HepG2 (cell line): ENCODE data around the gene FOXN3. TPM values are rescaled to one million over a fixed set of nuclear protein-coding genes. Genes with fewer than 3 reads are reported as not detected.
A peak's percentile ranks its signal among the peaks of the same experiment; 100 is the strongest.

ENCODE experiments used
- ATAC-seq: fragments of 200-7000 bp; cut with Tn5 transposase; 3 replicates; pipeline ENCODE4 v1.9.1; 2020; ENCODE audit warnings: mild to moderate bottlenecking, moderate library complexity
- BruUV-seq: library from RNA; stranded (reverse); fragments of 400-500 nt; replicated peaks from 2 replicates; lab custom pipeline; 2021; lab: Mats Ljungman, UMichigan
- CTCF ChIA-PET: fragments of 300-600 bp; formaldehyde crosslinking; extraction: SDS; loops from one replicate; lab custom pipeline; 2021; ENCODE audit warnings: low total read pairs, inconsistent platforms, low intra/inter-chr PET ratio; lab: Yijun Ruan, JAX
- POLR2A ChIA-PET: fragments of 350-600 bp; sonication (Branson Sonifier 250); formaldehyde crosslinking; loops from one replicate; lab custom pipeline; 2020; ENCODE audit warnings: antibody characterized with exemption, inconsistent platforms; lab: Yijun Ruan, JAX
- DNase-seq: peaks from one replicate; pipeline ENCODE4 v3.0.0-alpha.2; 2015; ENCODE audit warnings: low spot score
- FAIRE-seq: peaks from 3 replicates; lab custom pipeline; 2011; peaks lifted over from hg19 to GRCh38; lab: Jason Lieb, UNC
- H2AFZ ChIP-seq: one replicate; pipeline ENCODE4 v1.6.1; 2011; ENCODE audit warnings: low read length, inconsistent platforms
- H3K27ac ChIP-seq: fragments of 300-600 bp; 3 replicates; pipeline ENCODE4 v1.8.0; 2011; ENCODE audit warnings: mixed run types, mild to moderate bottlenecking, mixed read lengths, low read length, inconsistent platforms; ENCODE audit not compliant: insufficient read depth; ENCODE audit errors: extremely low read length
- H3K27me3 ChIP-seq, 2 experiments: fragments of 200-600 bp in 1 of 2; 2 replicates in 1 of 2; 3 replicates in 1 of 2; pipeline versions ENCODE4 v1.6.0 to v1.8.0; 2011; ENCODE audit warnings: low read length in 2 of 2, mild to moderate bottlenecking in 2 of 2, moderate library complexity in 2 of 2, inconsistent platforms in 1 of 2; ENCODE audit not compliant: insufficient read depth in 2 of 2, control insufficient read depth in 1 of 2
- H3K36me3 ChIP-seq, 2 experiments: fragments of 200-600 bp in 1 of 2; replicated peaks in 1 of 2; 2 replicates in 1 of 2; 3 replicates in 1 of 2; pipeline versions ENCODE4 v1.5.1 to v1.8.0; 2011; ENCODE audit warnings: low read length in 2 of 2, inconsistent platforms in 1 of 2; ENCODE audit not compliant: insufficient read depth in 2 of 2, control insufficient read depth in 1 of 2
- H3K4me1 ChIP-seq: 2 replicates; pipeline ENCODE4 v1.5.1; 2012; ENCODE audit warnings: low read length, inconsistent platforms; ENCODE audit not compliant: insufficient read depth
- H3K4me2 ChIP-seq: 2 replicates; pipeline ENCODE4 v1.6.0; 2011; ENCODE audit warnings: low read depth, low read length, inconsistent platforms
- H3K4me3 ChIP-seq, 3 experiments: fragments of 200-600 bp in 1 of 3; sonication (generic), shearing (Covaris generic) in 1 of 3; replicated peaks in 1 of 3; 2 replicates each; pipeline ENCODE4 v1.5.1; 2011 to 2016; ENCODE audit warnings: low read length in 3 of 3, inconsistent platforms in 2 of 3, low read depth in 2 of 3, mild to moderate bottlenecking in 2 of 3, control low read depth in 1 of 3, mixed read lengths in 1 of 3; ENCODE audit not compliant: insufficient read depth in 1 of 3
- H3K79me2 ChIP-seq: one replicate; pipeline ENCODE4 v1.6.1; 2011; ENCODE audit warnings: low read length, inconsistent platforms; ENCODE audit not compliant: insufficient read depth
- H3K9ac ChIP-seq: 2 replicates; pipeline ENCODE4 v1.6.0; 2011; ENCODE audit warnings: mild to moderate bottlenecking, low read depth, low read length, inconsistent platforms; ENCODE audit not compliant: insufficient read depth
- H3K9me3 ChIP-seq: 2 replicates; pipeline ENCODE4 v1.5.1; 2012; ENCODE audit warnings: mild to moderate bottlenecking, low read length
- H4K20me1 ChIP-seq: 2 replicates; pipeline ENCODE4 v1.6.0; 2011; ENCODE audit warnings: inconsistent platforms, mild to moderate bottlenecking, low read length, moderate library complexity; ENCODE audit not compliant: insufficient read depth
- RBM22 ChIP-seq: fragments of 200-400 bp; formaldehyde crosslinking; optimal IDR thresholded peaks from 2 replicates; pipeline ENCODE3; 2017; ENCODE audit warnings: mild to moderate bottlenecking, low read length, moderate library complexity
- YY1 ChIP-seq: IDR thresholded peaks from 2 replicates; pipeline ENCODE4 v1.6.1; 2011; ENCODE audit warnings: low read length, low read depth, moderate library complexity, mild to moderate bottlenecking; ENCODE audit not compliant: insufficient read depth, insufficient replicate concordance
- ZNF230 ChIP-seq: sonication (generic); formaldehyde crosslinking; IDR thresholded peaks from 2 replicates; pipeline ENCODE4 v1.4.0; 2020; ENCODE audit warnings: mild to moderate bottlenecking, missing genetic modification reagents
- ZNF343 ChIP-seq: sonication (generic); formaldehyde crosslinking; IDR thresholded peaks from 2 replicates; pipeline ENCODE4 v1.4.0; 2020; ENCODE audit warnings: mild to moderate bottlenecking, missing genetic modification reagents
- WGBS: methylation state at CpG from one replicate; pipeline ENCODE4 v1.1.6; 2017; ENCODE audit warnings: low lambda C conversion rate; 5-methylcytosine and 5-hydroxymethylcytosine counted together
- in situ Hi-C: cut with HindIII; loops from 2 replicates; pipeline ENCODE4 v1.10.0; 2017; ENCODE audit warnings: low pct_unique_long_range_greater_than_20kb; ENCODE audit not compliant: extremely low pct_ligation_motif_present
- intact Hi-C: fragments of 100-400 bp; cut with micrococcal nuclease; formaldehyde crosslinking; loops from one replicate; pipeline ENCODE4 v1.10.0; 2022; ENCODE audit not compliant: unreplicated experiment
- polyA plus RNA-seq, 8 experiments: library from polyadenylated mRNA; depleted of rRNA in 3 of 8; stranded (reverse) in 7 of 8; unstranded in 1 of 8; fragments of >200 nt; fragmentation: Illumina TruSeq in 4 of 8; extraction: Trizol in 4 of 8; gene quantifications; 2 replicates each; pipeline versions ENCODE4 v1.2.1 to v1.2.3, GENCODE V29; 2011 to 2016; ENCODE audit warnings: low read depth in 4 of 8, missing spikeins in 1 of 8, mixed read lengths in 1 of 8; ENCODE audit not compliant: insufficient read depth in 1 of 8
- total RNA-seq, 5 experiments: library from RNA; depleted of rRNA; stranded (reverse); fragments of >200 nt; fragmentation: Illumina TruSeq; extraction: Trizol; gene quantifications; 2 replicates each; pipeline ENCODE4 v1.2.3, GENCODE V29; 2016; ENCODE audit warnings: low read depth in 1 of 5
- TF ChIP-seq, protein P1 (sequence below): sonication (generic); formaldehyde crosslinking; IDR thresholded peaks from 2 replicates; pipeline ENCODE4 v1.4.0; 2020; ENCODE audit warnings: missing genetic modification reagents
- TF ChIP-seq, protein P2 (sequence below): sonication (generic); formaldehyde crosslinking; IDR thresholded peaks from 2 replicates; pipeline ENCODE4 v1.8.0; 2022; ENCODE audit warnings: mild to moderate bottlenecking, missing genetic modification reagents; ENCODE audit not compliant: insufficient replicate concordance
- TF ChIP-seq, protein P3 (sequence below): IDR thresholded peaks from 2 replicates; pipeline ENCODE4 v1.6.1; 2012; ENCODE audit warnings: low read depth, low read length, improper control_type of control experiment
- TF ChIP-seq, protein P4 (sequence below): IDR thresholded peaks from 2 replicates; pipeline ENCODE4 v1.6.1; 2016; ENCODE audit warnings: low read depth

The FOXN3 gene
- total and polyA plus RNA-seq, 2 of the 13 experiments (the other 11 are each of a cell fraction or from before 2014, with no cell fraction given), result 32.4 to 70.2 TPM

DNA sequence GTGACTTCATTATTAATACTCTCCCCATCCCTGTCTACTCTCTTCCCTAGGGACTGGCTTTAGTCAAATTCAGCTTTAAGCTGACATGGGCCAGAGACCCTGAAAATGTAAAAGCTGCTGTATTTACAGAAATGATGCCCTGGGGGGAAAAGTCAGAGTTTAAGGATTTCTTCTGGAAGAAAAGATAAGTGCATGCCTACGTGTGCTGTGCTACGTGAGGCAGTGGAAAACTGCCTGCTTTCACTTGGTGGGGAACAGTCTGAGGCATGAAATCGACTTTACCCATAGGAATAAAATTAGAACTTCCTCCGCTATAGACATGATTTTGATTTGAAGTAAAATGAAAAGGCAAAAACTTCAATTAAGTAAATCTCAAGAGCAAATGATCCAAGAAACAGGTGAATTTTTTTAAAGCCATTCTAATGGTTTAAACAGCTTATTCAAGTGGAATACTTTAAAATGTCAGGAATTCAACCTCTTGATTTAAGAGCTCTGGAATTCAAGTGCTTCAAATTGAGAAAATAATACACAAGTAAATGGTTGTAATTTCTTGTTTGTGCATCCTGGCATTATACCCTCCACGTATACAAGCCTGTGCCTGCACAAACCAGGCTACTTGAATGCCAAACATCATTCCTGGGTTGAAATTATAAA, 168.5 kb downstream of the FOXN3 start:
- H4K20me1 ChIP-seq, result peaks cover 59% of the 10 kb centered on the region
- no peak overlapping the region for H3K9ac ChIP-seq
- peak overlapping the region; percentile 16; the same call in 1 of the 2 replicates for H3K4me2 ChIP-seq
- intact Hi-C loops (no loop called here), in situ Hi-C loops (loop anchor here (25.0 kb wide), 1 partner anchor 664 kb away; no protein-coding TSS in a partner anchor)
- ChIA-PET POLR2A (no interaction called here), CTCF (no interaction called here)
- no peaks in the 10 kb centered on the region for H3K9me3 ChIP-seq
- no TSS peak for BruUV-seq
- FAIRE-seq (no peak), ATAC-seq (no peak)
- no peak overlapping the region for H3K4me3 ChIP-seq
- H2AFZ ChIP-seq, result no peak overlapping the region
- 92% methylated on average over 5 of the region's 5 CpGs for WGBS
- H3K79me2 ChIP-seq, result peaks cover 59% of the 10 kb centered on the region
- H3K36me3 ChIP-seq, result peaks cover 8 to 20% of the 10 kb centered on the region in 2 experiments; a peak in 4 of 5 replicates
- peaks cover 50% of the 10 kb centered on the region for H3K4me1 ChIP-seq
- H3K27me3 ChIP-seq, result no peaks in the 10 kb centered on the region
- TF ChIP-seq YY1, result no peak
- TF ChIP-seq, protein P1, sequence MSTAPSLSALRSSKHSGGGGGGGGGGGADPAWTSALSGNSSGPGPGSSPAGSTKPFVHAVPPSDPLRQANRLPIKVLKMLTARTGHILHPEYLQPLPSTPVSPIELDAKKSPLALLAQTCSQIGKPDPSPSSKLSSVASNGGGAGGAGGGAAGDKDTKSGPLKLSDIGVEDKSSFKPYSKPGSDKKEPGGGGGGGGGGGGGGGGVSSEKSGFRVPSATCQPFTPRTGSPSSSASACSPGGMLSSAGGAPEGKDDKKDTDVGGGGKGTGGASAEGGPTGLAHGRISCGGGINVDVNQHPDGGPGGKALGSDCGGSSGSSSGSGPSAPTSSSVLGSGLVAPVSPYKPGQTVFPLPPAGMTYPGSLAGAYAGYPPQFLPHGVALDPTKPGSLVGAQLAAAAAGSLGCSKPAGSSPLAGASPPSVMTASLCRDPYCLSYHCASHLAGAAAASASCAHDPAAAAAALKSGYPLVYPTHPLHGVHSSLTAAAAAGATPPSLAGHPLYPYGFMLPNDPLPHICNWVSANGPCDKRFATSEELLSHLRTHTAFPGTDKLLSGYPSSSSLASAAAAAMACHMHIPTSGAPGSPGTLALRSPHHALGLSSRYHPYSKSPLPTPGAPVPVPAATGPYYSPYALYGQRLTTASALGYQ (CRISPR knock-in tag), result 0 out of 2 replicates have a peak, but pooled peaks have one; percentile 3
- TF ChIP-seq, all 625 proteins: peak for 1
- H3K27ac ChIP-seq, result no peak overlapping the region
- no peak for DNase-seq

DNA sequence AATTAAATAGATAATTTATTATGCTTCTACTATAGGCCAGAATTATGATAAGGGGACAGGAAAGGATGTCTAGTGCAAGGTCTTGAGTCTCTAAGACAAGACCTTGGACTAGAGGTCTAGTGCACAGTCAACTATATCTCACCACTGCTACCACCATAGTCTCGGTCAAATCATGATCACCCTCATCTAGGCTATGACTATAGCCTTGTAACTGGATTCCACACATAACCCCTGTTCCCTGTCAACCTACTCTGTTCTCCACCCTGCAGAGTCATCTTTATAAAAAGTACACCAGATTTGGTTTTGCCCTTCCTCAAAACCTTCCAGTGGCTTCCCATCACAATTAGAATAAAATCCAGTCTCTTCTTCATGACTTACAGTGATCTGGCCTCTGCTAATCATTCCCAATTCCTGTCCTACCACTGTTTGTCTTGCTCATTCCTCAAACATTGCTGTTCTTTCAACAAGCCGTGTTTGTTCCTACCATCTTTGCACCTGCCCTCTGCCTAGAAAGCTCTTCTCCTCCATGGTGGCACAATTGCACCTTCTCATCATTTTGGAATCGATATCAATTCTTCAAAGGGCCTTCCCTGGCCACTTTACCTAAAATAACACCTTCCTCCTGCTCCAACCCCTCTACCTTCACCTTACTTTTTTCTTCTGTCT, 169.4 kb downstream of the FOXN3 start:
- DNase-seq (peak; percentile 78), ATAC-seq (peak; percentile 96), FAIRE-seq (peak; percentile 92)
- BruUV-seq, result no TSS peak
- H3K27ac ChIP-seq, result no peak overlapping the region
- peak overlapping the region; percentile 16 for H3K4me2 ChIP-seq
- no peaks in the 10 kb centered on the region for H3K9me3 ChIP-seq
- H2AFZ ChIP-seq, result no peak overlapping the region
- ChIA-PET POLR2A (no interaction called here), CTCF (no interaction called here)
- intact Hi-C loops, result no loop called here
- WGBS, result 38% methylated on average over 3 of the region's 3 CpGs
- peaks cover 57% of the 10 kb centered on the region for H3K79me2 ChIP-seq
- peaks cover 47% of the 10 kb centered on the region for H3K4me1 ChIP-seq
- no peaks in the 10 kb centered on the region for H3K27me3 ChIP-seq
- no peak overlapping the region for H3K9ac ChIP-seq
- in situ Hi-C loops, result loop anchor here (25.0 kb wide), 1 partner anchor 665 kb away; no protein-coding TSS in a partner anchor
- H3K4me3 ChIP-seq, result no peak overlapping the region
- peaks cover 6 to 17% of the 10 kb centered on the region in 2 experiments; a peak in 4 of 5 replicates for H3K36me3 ChIP-seq
- H4K20me1 ChIP-seq, result peaks cover 53% of the 10 kb centered on the region
- no peak for TF ChIP-seq ZNF343
- TF ChIP-seq, protein P2, sequence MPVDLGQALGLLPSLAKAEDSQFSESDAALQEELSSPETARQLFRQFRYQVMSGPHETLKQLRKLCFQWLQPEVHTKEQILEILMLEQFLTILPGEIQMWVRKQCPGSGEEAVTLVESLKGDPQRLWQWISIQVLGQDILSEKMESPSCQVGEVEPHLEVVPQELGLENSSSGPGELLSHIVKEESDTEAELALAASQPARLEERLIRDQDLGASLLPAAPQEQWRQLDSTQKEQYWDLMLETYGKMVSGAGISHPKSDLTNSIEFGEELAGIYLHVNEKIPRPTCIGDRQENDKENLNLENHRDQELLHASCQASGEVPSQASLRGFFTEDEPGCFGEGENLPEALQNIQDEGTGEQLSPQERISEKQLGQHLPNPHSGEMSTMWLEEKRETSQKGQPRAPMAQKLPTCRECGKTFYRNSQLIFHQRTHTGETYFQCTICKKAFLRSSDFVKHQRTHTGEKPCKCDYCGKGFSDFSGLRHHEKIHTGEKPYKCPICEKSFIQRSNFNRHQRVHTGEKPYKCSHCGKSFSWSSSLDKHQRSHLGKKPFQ (CRISPR knock-in tag), result no peak
- TF ChIP-seq ZNF230 (CRISPR knock-in tag), result no peak
- TF ChIP-seq, protein P3, sequence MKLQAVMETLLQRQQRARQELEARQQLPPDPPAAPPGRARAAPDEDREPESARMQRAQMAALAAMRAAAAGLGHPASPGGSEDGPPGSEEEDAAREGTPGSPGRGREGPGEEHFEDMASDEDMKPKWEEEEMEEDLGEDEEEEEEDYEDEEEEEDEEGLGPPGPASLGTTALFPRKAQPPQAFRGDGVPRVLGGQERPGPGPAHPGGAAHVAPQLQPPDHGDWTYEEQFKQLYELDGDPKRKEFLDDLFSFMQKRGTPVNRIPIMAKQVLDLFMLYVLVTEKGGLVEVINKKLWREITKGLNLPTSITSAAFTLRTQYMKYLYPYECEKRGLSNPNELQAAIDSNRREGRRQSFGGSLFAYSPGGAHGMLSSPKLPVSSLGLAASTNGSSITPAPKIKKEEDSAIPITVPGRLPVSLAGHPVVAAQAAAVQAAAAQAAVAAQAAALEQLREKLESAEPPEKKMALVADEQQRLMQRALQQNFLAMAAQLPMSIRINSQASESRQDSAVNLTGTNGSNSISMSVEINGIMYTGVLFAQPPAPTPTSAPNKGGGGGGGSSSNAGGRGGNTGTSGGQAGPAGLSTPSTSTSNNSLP, result no peak
- TF ChIP-seq, protein P4, sequence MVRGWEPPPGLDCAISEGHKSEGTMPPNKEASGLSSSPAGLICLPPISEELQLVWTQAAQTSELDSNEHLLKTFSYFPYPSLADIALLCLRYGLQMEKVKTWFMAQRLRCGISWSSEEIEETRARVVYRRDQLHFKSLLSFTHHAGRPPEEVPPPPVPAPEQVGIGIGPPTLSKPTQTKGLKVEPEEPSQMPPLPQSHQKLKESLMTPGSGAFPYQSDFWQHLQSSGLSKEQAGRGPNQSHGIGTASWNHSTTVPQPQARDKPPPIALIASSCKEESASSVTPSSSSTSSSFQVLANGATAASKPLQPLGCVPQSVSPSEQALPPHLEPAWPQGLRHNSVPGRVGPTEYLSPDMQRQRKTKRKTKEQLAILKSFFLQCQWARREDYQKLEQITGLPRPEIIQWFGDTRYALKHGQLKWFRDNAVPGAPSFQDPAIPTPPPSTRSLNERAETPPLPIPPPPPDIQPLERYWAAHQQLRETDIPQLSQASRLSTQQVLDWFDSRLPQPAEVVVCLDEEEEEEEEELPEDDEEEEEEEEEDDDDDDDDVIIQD, result peak; percentile 59; the same call in 1 of the 2 replicates
- peak; percentile 81 for TF ChIP-seq RBM22
